Mucosa of descending colon (tissue), 3 donors: ENCODE results near the gene TRIO. TPM values are rescaled to one million over a fixed set of nuclear protein-coding genes. Genes with fewer than 3 reads are reported as not detected.

Source experiments
- ATAC-seq: fragments of 200-7000 bp; cut with Tn5 transposase; one replicate; pipeline ENCODE4 v1.9.1; 2020; ENCODE audit warnings: mild to moderate bottlenecking, moderate library complexity
- DNase-seq, 3 donors: peaks; one replicate each; pipeline ENCODE4 v3.0.0-alpha.2; 2020
- H3K36me3 ChIP-seq: fragments of 200-600 bp; one replicate; pipeline ENCODE4 v1.8.0; 2021; ENCODE audit warnings: low read depth, mild to moderate bottlenecking
- H3K4me1 ChIP-seq: fragments of 200-600 bp; one replicate; pipeline ENCODE4 v1.8.0; 2021; ENCODE audit warnings: low read depth, mild to moderate bottlenecking
- H3K4me3 ChIP-seq: fragments of 200-600 bp; one replicate; pipeline ENCODE4 v1.8.0; 2021; ENCODE audit warnings: mild to moderate bottlenecking
- H3K9me3 ChIP-seq: fragments of 200-600 bp; one replicate; pipeline ENCODE4 v1.8.0; 2021; ENCODE audit warnings: mild to moderate bottlenecking
- CTCF ChIP-seq: fragments of 200-600 bp; IDR thresholded peaks from one replicate; pipeline ENCODE4 v1.8.0; 2022; ENCODE audit warnings: antibody characterized with exemption, mild to moderate bottlenecking
- intact Hi-C, 2 donors: fragments of 100-400 bp; cut with DNase I in 1 of 2; cut with micrococcal nuclease in 1 of 2; formaldehyde crosslinking; loops; one replicate each; pipeline versions ENCODE4 v1.11.0 to v1.11.1; 2022; cut with DNase I, micrococcal nuclease
- total RNA-seq, 3 donors: library from RNA; stranded (reverse); fragmentation: NEBNext Ultra II Directional in 2 of 3; extraction: Animal tissue kit (Norgen Biotek cat#: 25700) in 2 of 3; gene quantifications; one replicate each; pipeline versions ENCODE4 v1.2.1 to v1.2.4, GENCODE V29; 2021 to 2023
- donor health status: DM: no; HTN: no; CAD: no; lungs with moderate emphysema.
- donor health status: DM: no; HTN: no; CAD: no.
- donor health status: DM: no; HTN: yes; CAD: no.

Gene TRIO
- total RNA-seq, 3 donors from 2014 or later = 164 to 231 (median 168) TPM

- no peaks in the 10 kb centered on the region for H3K36me3 ChIP-seq
- ATAC-seq = no peak
- no peak for DNase-seq
- H3K4me1 ChIP-seq = peaks cover 79% of the 10 kb centered on the region
- intact Hi-C loops = loop anchor here in 1 of 2 donors (10.0 kb wide), 1 partner anchor 68 kb away; the partner anchor contains the start of gene TRIO
- H3K9me3 ChIP-seq = no peaks in the 10 kb centered on the region
- no peak overlapping the region for H3K4me3 ChIP-seq
- TF ChIP-seq CTCF = no peak
Observed at GRCh38 chr5:14213253-14213652, 70.1 kb downstream of the TRIO start.

- DNase-seq = peak in 1 of 3 donors; percentile 61
- Histone ChIP-seq H3K9me3 (no peaks in the 10 kb centered on the region), H3K4me3 (no peak overlapping the region), H3K36me3 (no peaks in the 10 kb centered on the region), H3K4me1 (peaks cover 81% of the 10 kb centered on the region)
- no peak for TF ChIP-seq CTCF
- intact Hi-C loops = loop anchor here in 1 of 2 donors (10.0 kb wide), 1 partner anchor 69 kb away; the partner anchor contains the start of gene TRIO
- peak; percentile 56 for ATAC-seq
Observed at GRCh38 chr5:14213813-14214585, 70.9 kb downstream of the TRIO start.

GRCh38 chr5:14215901-14216300 lies 72.8 kb downstream of the TRIO start:
- Histone ChIP-seq H3K36me3 (no peaks in the 10 kb centered on the region), H3K9me3 (no peaks in the 10 kb centered on the region), H3K4me3 (no peak overlapping the region), H3K4me1 (peaks cover 80% of the 10 kb centered on the region)
- DNase-seq (no peak), ATAC-seq (no peak)
- no peak for TF ChIP-seq CTCF
- intact Hi-C loops = loop anchor here in 1 of 2 donors (10.0 kb wide), 1 partner anchor 71 kb away; the partner anchor contains the start of gene TRIO

- H3K9me3 ChIP-seq = no peaks in the 10 kb centered on the region
- intact Hi-C loops = loop anchor here in 1 of 2 donors (10.0 kb wide), 1 partner anchor 72 kb away; the partner anchor contains the start of gene TRIO
- no peaks in the 10 kb centered on the region for H3K36me3 ChIP-seq
- no peak for TF ChIP-seq CTCF
- no peak overlapping the region for H3K4me3 ChIP-seq
- peaks cover 80% of the 10 kb centered on the region for H3K4me1 ChIP-seq
- no peak for DNase-seq
- no peak for ATAC-seq
Observed at GRCh38 chr5:14216372-14216771, 73.2 kb downstream of the TRIO start.

GRCh38 chr5:14216902-14217301 lies 73.8 kb downstream of the TRIO start:
- intact Hi-C loops = loop anchor here in 1 of 2 donors (10.0 kb wide), 1 partner anchor 72 kb away; the partner anchor contains the start of gene TRIO
- DNase-seq (no peak), ATAC-seq (no peak)
- Histone ChIP-seq H3K4me1 (peaks cover 74% of the 10 kb centered on the region), H3K9me3 (no peaks in the 10 kb centered on the region), H3K4me3 (no peak overlapping the region), H3K36me3 (no peaks in the 10 kb centered on the region)
- no peak for TF ChIP-seq CTCF
